DOHH2 (cell line): ENCODE measurements around the gene GPX4.

Experiments
- H3F3A ChIP-seq: fragments of 200-600 bp; sonication (generic), shearing (Covaris generic); 2 replicates; pipeline ENCODE4 v1.6.0; 2016; ENCODE audit warnings: antibody characterized with exemption, mild to moderate bottlenecking; ENCODE audit not compliant: control insufficient read depth, insufficient read depth
- H3K27ac ChIP-seq: fragments of 200-600 bp; sonication (generic); 2 replicates; pipeline ENCODE4 v1.5.1; 2014; ENCODE audit warnings: low read depth, mild to moderate bottlenecking, low read length, moderate library complexity
- H3K27me3 ChIP-seq: fragments of 200-600 bp; sonication (generic); 2 replicates; pipeline ENCODE4 v1.6.1; 2014; ENCODE audit warnings: mild to moderate bottlenecking, low read length, mixed read lengths; ENCODE audit not compliant: control insufficient read depth
- H3K36me3 ChIP-seq: fragments of 200-600 bp; sonication (generic); 2 replicates; pipeline ENCODE4 v1.6.1; 2014; ENCODE audit warnings: mild to moderate bottlenecking, low read length, moderate library complexity, mixed read lengths; ENCODE audit not compliant: control insufficient read depth
- H3K4me1 ChIP-seq: fragments of 200-600 bp; sonication (generic); 2 replicates; pipeline ENCODE4 v1.6.1; 2014; ENCODE audit warnings: mild to moderate bottlenecking, low read length, mixed read lengths; ENCODE audit not compliant: control insufficient read depth
- H3K4me2 ChIP-seq: fragments of 200-600 bp; sonication (generic); 2 replicates; pipeline ENCODE4 v1.6.0; 2014; ENCODE audit warnings: mild to moderate bottlenecking, low read length, moderate library complexity
- H3K4me3 ChIP-seq: fragments of 200-600 bp; sonication (generic); 2 replicates; pipeline ENCODE4 v1.5.1; 2014; ENCODE audit warnings: mild to moderate bottlenecking, low read length, mixed read lengths
- H3K79me2 ChIP-seq: fragments of 200-600 bp; sonication (generic); 2 replicates; pipeline ENCODE4 v1.6.1; 2014; ENCODE audit warnings: mild to moderate bottlenecking, low read length, mixed read lengths; ENCODE audit not compliant: control insufficient read depth
- H3K9me2 ChIP-seq: fragments of 200-600 bp; sonication (generic); replicated peaks from 2 replicates; pipeline ENCODE4 v1.6.1; 2014; ENCODE audit warnings: mild to moderate bottlenecking, low read length, mixed read lengths; ENCODE audit not compliant: control insufficient read depth
- H3K9me3 ChIP-seq: fragments of 200-600 bp; sonication (generic); 2 replicates; pipeline ENCODE4 v1.6.1; 2014; ENCODE audit warnings: antibody characterized with exemption, low read length, mixed read lengths; ENCODE audit not compliant: control insufficient read depth, insufficient read depth
- H4K20me1 ChIP-seq: fragments of 200-600 bp; sonication (generic); 2 replicates; pipeline ENCODE4 v1.6.0; 2014; ENCODE audit warnings: low read depth, mild to moderate bottlenecking, antibody characterized with exemption, low read length, moderate library complexity; ENCODE audit not compliant: control insufficient read depth, insufficient read depth
- EZH2phosphoT487 ChIP-seq: fragments of 200-600 bp; sonication (generic); IDR thresholded peaks from 2 replicates; pipeline ENCODE4 v1.6.1; 2017; ENCODE audit warnings: borderline replicate concordance, mild to moderate bottlenecking, antibody characterized with exemption, low read length, moderate library complexity, mixed read lengths
- TF ChIP-seq, protein P1 (sequence below): fragments of 200-600 bp; sonication (generic); IDR thresholded peaks from one replicate; pipeline ENCODE4 v1.5.1; 2014; ENCODE audit warnings: antibody characterized with exemption, mild to moderate bottlenecking, low read depth, low read length; ENCODE audit not compliant: poor library complexity, severe bottlenecking

Gene GPX4

GRCh38 chr19:1067341-1067957 is 36.3 kb upstream of the GPX4 start:
- peak overlapping the region; percentile 88 for H3K4me3 ChIP-seq
- peaks cover 25% of the 10 kb centered on the region for H3K36me3 ChIP-seq
- H3K9me2 ChIP-seq = no peaks in the 10 kb centered on the region
- no peak for TF ChIP-seq EZH2phosphoT487
- TF ChIP-seq, protein P1, sequence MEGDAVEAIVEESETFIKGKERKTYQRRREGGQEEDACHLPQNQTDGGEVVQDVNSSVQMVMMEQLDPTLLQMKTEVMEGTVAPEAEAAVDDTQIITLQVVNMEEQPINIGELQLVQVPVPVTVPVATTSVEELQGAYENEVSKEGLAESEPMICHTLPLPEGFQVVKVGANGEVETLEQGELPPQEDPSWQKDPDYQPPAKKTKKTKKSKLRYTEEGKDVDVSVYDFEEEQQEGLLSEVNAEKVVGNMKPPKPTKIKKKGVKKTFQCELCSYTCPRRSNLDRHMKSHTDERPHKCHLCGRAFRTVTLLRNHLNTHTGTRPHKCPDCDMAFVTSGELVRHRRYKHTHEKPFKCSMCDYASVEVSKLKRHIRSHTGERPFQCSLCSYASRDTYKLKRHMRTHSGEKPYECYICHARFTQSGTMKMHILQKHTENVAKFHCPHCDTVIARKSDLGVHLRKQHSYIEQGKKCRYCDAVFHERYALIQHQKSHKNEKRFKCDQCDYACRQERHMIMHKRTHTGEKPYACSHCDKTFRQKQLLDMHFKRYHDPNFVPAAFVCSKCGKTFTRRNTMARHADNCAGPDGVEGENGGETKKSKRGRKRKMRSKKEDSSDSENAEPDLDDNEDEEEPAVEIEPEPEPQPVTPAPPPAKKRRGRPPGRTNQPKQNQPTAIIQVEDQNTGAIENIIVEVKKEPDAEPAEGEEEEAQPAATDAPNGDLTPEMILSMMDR = no peak
- peaks cover 44% of the 10 kb centered on the region for H3K79me2 ChIP-seq
- peaks cover 13% of the 10 kb centered on the region for H3F3A ChIP-seq
- no peaks in the 10 kb centered on the region for H3K27me3 ChIP-seq
- no peaks in the 10 kb centered on the region for H4K20me1 ChIP-seq
- H3K9me3 ChIP-seq = no peaks in the 10 kb centered on the region
- H3K4me1 ChIP-seq = peaks cover 48% of the 10 kb centered on the region
- H3K27ac ChIP-seq = peak overlapping the region; percentile 91
- H3K4me2 ChIP-seq = peak overlapping the region; percentile 96

DNA sequence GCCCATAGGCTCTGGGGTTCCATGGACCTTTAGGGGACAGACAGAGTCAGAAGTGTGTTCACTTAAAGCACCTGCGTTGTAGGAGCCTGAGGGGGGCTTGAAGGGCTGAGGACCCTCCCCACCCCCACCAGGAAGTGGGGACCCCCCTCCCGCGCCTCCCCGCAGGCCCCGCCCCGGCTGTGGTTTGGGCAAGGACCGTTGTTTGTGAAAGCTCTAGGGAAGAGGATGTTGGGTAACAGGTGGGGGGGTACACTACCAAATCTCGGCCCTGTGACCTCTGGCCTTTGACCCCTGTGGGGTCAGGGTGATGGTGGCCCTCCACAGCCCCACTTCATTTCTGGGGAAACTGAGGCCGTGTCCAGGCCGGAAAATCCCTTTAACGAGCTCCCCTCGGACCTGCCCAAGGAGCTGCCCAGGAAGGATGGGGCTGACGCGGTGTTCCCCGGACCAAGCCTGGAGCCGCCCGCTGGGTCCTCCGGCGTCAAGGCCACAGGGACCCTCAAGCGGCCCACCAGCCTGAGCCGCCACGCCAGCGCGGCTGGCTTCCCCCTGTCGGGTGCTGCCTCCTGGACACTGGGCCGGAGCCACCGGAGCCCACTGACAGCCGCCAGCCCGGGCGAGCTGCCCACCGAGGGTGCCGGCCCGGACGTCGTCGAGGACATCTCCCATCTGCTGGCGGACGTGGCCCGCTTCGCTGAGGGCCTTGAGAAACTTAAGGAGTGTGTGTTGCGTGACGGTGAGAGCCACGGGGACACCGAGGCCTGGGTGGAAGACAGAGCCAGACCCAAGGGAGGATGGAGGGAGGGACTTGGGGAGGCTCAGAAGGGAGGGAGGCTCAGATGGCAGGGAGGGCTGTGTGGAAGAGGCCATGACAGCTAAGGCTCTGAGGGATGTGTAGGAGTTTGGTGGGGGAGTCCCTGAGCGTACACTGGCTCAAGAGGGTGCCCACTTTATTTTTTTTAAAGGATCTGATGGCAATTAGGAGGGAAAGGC is 35.5 kb upstream of the GPX4 start:
- Histone ChIP-seq H3K4me3 (peak overlapping the region; percentile 88), H3K79me2 (peaks cover 52% of the 10 kb centered on the region), H3K36me3 (peaks cover 33% of the 10 kb centered on the region), H3K4me1 (peaks cover 49% of the 10 kb centered on the region), H3K4me2 (peak overlapping the region; percentile 96), H3K9me3 (no peaks in the 10 kb centered on the region), H3K27me3 (no peaks in the 10 kb centered on the region), H3K27ac (peak overlapping the region; percentile 91), H3F3A (peaks cover 18% of the 10 kb centered on the region), H4K20me1 (no peaks in the 10 kb centered on the region), H3K9me2 (no peaks in the 10 kb centered on the region)
- TF ChIP-seq, protein P1 = no peak
- TF ChIP-seq EZH2phosphoT487 = no peak

DNA sequence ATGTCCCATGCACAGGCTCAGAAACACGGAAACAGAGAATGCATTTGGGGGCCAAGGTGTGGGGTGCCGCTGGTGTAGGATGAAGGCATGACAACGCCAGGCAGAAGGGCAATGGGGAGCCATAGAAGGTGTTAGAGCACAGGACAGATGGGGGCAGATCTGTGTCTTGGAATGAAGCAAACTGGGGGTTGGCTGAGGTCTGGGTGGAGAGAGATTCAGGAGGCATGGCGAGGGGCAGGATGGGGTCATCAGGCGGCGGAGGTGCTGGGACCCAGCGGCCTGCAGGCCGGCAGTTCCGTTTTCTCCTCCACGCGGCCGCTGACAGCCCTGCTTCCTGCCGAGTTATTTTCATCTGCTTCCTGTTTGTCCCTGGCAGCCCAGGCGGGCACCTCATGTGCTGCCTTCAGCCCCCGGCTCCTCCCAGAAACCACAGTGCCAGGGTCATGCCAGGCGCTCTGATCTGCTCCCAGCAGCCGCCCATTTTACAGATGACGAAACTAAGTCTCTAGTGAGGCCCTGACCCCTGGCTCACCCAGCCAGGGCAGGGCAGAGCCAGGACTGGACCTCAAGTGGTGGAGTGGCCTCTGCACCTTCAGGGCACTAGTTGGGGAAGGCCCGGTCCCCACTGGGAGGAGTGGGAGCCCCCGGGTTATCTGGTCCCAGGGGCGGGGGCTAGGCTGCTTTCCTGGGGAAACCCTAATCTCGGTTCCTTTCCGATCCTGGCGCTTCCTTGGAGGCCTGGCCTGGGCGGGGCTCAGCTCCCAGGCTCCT is 34.6 kb upstream of the GPX4 start:
- peak overlapping the region; percentile 96 for H3K4me2 ChIP-seq
- H3K9me3 ChIP-seq = no peaks in the 10 kb centered on the region
- H3K27me3 ChIP-seq = no peaks in the 10 kb centered on the region
- no peaks in the 10 kb centered on the region for H3K9me2 ChIP-seq
- H3K36me3 ChIP-seq = peaks cover 39% of the 10 kb centered on the region
- H3K4me3 ChIP-seq = peak overlapping the region; percentile 88
- H3K79me2 ChIP-seq = peaks cover 61% of the 10 kb centered on the region
- no peak for TF ChIP-seq EZH2phosphoT487
- TF ChIP-seq, protein P1 = no peak
- no peaks in the 10 kb centered on the region for H4K20me1 ChIP-seq
- peaks cover 20% of the 10 kb centered on the region for H3F3A ChIP-seq
- peaks cover 53% of the 10 kb centered on the region for H3K4me1 ChIP-seq
- peak overlapping the region; percentile 91 for H3K27ac ChIP-seq
